GM19239 (cell line): ENCODE results near the gene FUT4.
"Not testable (repeated sequence)": the region's sequence is repeated elsewhere in the genome, so short reads cannot be mapped to it uniquely, and the experiment has no call there.

Experiments
- DNase-seq: peaks from one replicate; pipeline ENCODE4 v3.0.0; 2011; ENCODE audit warnings: low spot score; ENCODE audit not compliant: insufficient read length
- FAIRE-seq: peaks from 2 replicates; lab custom pipeline; 2011; peaks lifted over from hg19 to GRCh38; lab: Jason Lieb, UNC

FUT4 gene

GRCh38 chr11:94532211-94532610, 11.5 kb upstream of the FUT4 start:
- DNase-seq (no peak), FAIRE-seq (no peak)

GRCh38 chr11:94533206-94533605, 10.5 kb upstream of the FUT4 start:
- FAIRE-seq, result peak; percentile 11
- DNase-seq, result no peak

- FAIRE-seq, result peak; percentile 70
These were observed 9.8 kb upstream of the FUT4 start for GRCh38 chr11:94533696-94534630.

GRCh38 chr11:94536386-94536785, 7.3 kb upstream of the FUT4 start:
- FAIRE-seq (peak; percentile 53), DNase-seq (no peak)

More at GRCh38 chr11:94533696-94534630, 9.8 kb upstream of the FUT4 start:
- no peak for DNase-seq

- no peak for FAIRE-seq
- DNase-seq, result no peak
These were observed 6.6 kb upstream of the FUT4 start for GRCh38 chr11:94537031-94537600.

- DNase-seq, result no peak
- FAIRE-seq, result no peak
These were observed 4.3 kb upstream of the FUT4 start for GRCh38 chr11:94539420-94539819.

- FAIRE-seq, result no peak
- no peak for DNase-seq
These were observed 1.0 kb downstream of the FUT4 start for GRCh38 chr11:94544646-94545263.

- FAIRE-seq, result no peak
- no peak for DNase-seq
These were observed 1.8 kb downstream of the FUT4 start for GRCh38 chr11:94545264-94546161.

- DNase-seq (no peak), FAIRE-seq (no peak)
These were observed 2.4 kb downstream of the FUT4 start for GRCh38 chr11:94546162-94546470.

- FAIRE-seq (peak; percentile 60), DNase-seq (no peak)
These were observed 3.2 kb downstream of the FUT4 start for GRCh38 chr11:94546886-94547285.

- FAIRE-seq (no peak), DNase-seq (no peak)
These were observed 5.4 kb downstream of the FUT4 start for GRCh38 chr11:94549146-94549545.

GRCh38 chr11:94550513-94550912, 6.8 kb downstream of the FUT4 start:
- DNase-seq, result no peak
- no peak for FAIRE-seq

GRCh38 chr11:94553938-94554337, 10.2 kb downstream of the FUT4 start:
- no peak for FAIRE-seq
- DNase-seq, result no peak

- DNase-seq, result not testable (repeated sequence)
- peak; percentile 26 for FAIRE-seq
These were observed 12.1 kb downstream of the FUT4 start for GRCh38 chr11:94555752-94556329.

- no peak for FAIRE-seq
- DNase-seq, result no peak
These were observed 13.7 kb downstream of the FUT4 start for GRCh38 chr11:94557421-94557820.

- no peak for DNase-seq
- no peak for FAIRE-seq
These were observed 14.3 kb downstream of the FUT4 start for GRCh38 chr11:94557992-94558391.

GRCh38 chr11:94558468-94558867, 14.7 kb downstream of the FUT4 start:
- FAIRE-seq (peak; percentile 75), DNase-seq (no peak)

- DNase-seq (no peak), FAIRE-seq (no peak)
These were observed 15.2 kb downstream of the FUT4 start for GRCh38 chr11:94558932-94559331.

- DNase-seq (no peak), FAIRE-seq (no peak)
These were observed 15.6 kb downstream of the FUT4 start for GRCh38 chr11:94559361-94559760.

GRCh38 chr11:94560834-94561233, 17.1 kb downstream of the FUT4 start:
- no peak for FAIRE-seq
- DNase-seq, result no peak
